Mesendoderm (in vitro differentiated cells): ENCODE data around the gene ABCA12.

Source experiments
- DNase-seq: peaks from one replicate; pipeline ENCODE4 v3.0.0; 2013
- H2AK5ac ChIP-seq: 2 replicates; pipeline ENCODE4 v1.6.1; 2013; ENCODE audit warnings: low read length, inconsistent platforms
- H2BK120ac ChIP-seq: 2 replicates; pipeline ENCODE4 v1.6.1; 2013; ENCODE audit warnings: low read depth, mild to moderate bottlenecking, low read length, moderate library complexity, mixed read lengths
- H2BK15ac ChIP-seq: replicated peaks from 2 replicates; pipeline ENCODE4 v1.6.1; 2013; ENCODE audit warnings: low read depth, mild to moderate bottlenecking, moderate library complexity
- H2BK5ac ChIP-seq: 2 replicates; pipeline ENCODE4 v1.6.1; 2013; ENCODE audit warnings: low read length, inconsistent platforms
- H3K18ac ChIP-seq: 2 replicates; pipeline ENCODE4 v1.6.1; 2013; ENCODE audit warnings: mild to moderate bottlenecking, low read length, mixed read lengths
- H3K23ac ChIP-seq: one replicate; pipeline ENCODE4 v1.6.1; 2013; ENCODE audit warnings: low read length
- H3K27ac ChIP-seq: 2 replicates; pipeline ENCODE4 v1.5.1; 2013; ENCODE audit warnings: low read depth, mild to moderate bottlenecking, inconsistent platforms, low read length, moderate library complexity
- H3K27me3 ChIP-seq: 2 replicates; pipeline ENCODE4 v1.6.1; 2013; ENCODE audit warnings: low read length, control low read depth, mild to moderate bottlenecking, inconsistent platforms; ENCODE audit not compliant: insufficient read depth, poor library complexity
- H3K36me3 ChIP-seq: 2 replicates; pipeline ENCODE4 v1.6.1; 2013; ENCODE audit warnings: low read length, inconsistent platforms; ENCODE audit not compliant: control insufficient read depth, insufficient read depth
- H3K4ac ChIP-seq: one replicate; pipeline ENCODE4 v1.6.1; 2013; ENCODE audit warnings: low read depth, mild to moderate bottlenecking, low read length, moderate library complexity
- H3K4me1 ChIP-seq: 2 replicates; pipeline ENCODE4 v1.6.1; 2013; ENCODE audit warnings: low read depth, low read length, inconsistent platforms; ENCODE audit not compliant: control insufficient read depth
- H3K4me2 ChIP-seq: 2 replicates; pipeline ENCODE4 v1.6.1; 2013; ENCODE audit warnings: low read length
- H3K4me3 ChIP-seq: 2 replicates; pipeline ENCODE4 v1.5.1; 2013; ENCODE audit warnings: mild to moderate bottlenecking, low read length
- H3K56ac ChIP-seq: one replicate; pipeline ENCODE4 v1.6.1; 2013; ENCODE audit warnings: low read length
- H3K79me1 ChIP-seq: 2 replicates; pipeline ENCODE4 v1.6.1; 2013; ENCODE audit warnings: low read length, inconsistent platforms
- H3K79me2 ChIP-seq: 2 replicates; pipeline ENCODE4 v1.6.1; 2013; ENCODE audit warnings: mild to moderate bottlenecking, low read length; ENCODE audit not compliant: control insufficient read depth, insufficient read depth
- H3K9ac ChIP-seq: 2 replicates; pipeline ENCODE4 v1.6.1; 2013; ENCODE audit warnings: low read length, inconsistent platforms
- H4K5ac ChIP-seq: one replicate; pipeline ENCODE4 v1.6.1; 2013; ENCODE audit warnings: low read length
- H4K8ac ChIP-seq: one replicate; pipeline ENCODE4 v1.6.1; 2013; ENCODE audit warnings: low read depth, mild to moderate bottlenecking, control low read depth, low read length, moderate library complexity
- WGBS: extraction: QIAGEN DNeasy Blood & Tissue Kit; methylation state at CpG from one replicate; pipeline ENCODE4 v1.1.7; 2013; ENCODE audit warnings: low lambda C conversion rate, missing lambda C conversion rate; ENCODE audit not compliant: insufficient coverage; ENCODE audit errors: extremely low coverage; 5-methylcytosine and 5-hydroxymethylcytosine counted together

ABCA12 gene

DNA sequence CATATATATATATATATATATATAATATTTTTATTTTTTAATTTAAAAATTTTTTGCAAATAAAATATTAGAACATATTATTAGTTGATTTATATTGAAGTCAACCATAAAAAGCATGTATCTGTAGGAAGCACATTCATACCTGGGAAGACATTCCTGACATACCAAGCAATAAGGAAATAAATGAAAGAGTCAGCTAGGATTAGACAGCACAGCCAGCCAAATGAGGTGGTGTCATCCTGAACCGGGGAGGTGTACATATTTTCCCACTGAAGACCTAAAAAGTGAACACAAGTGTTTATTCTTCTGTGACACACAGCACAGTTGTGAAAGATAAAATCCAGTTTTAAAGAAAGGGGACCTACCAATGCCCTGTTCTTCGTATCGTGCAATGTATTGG, 149.2 kb downstream of the ABCA12 start:
- Histone ChIP-seq H3K27me3 (no peaks in the 10 kb centered on the region), H4K8ac (no peak overlapping the region), H3K4me1 (no peaks in the 10 kb centered on the region), H2BK120ac (no peak overlapping the region), H2AK5ac (no peak overlapping the region), H3K4me3 (no peak overlapping the region), H3K79me1 (no peaks in the 10 kb centered on the region), H3K4me2 (no peak overlapping the region), H3K4ac (no peak overlapping the region), H3K56ac (no peak overlapping the region), H3K36me3 (no peaks in the 10 kb centered on the region), H3K18ac (no peak overlapping the region), H3K23ac (no peak overlapping the region), H2BK15ac (no peak overlapping the region), H3K79me2 (no peaks in the 10 kb centered on the region), H4K5ac (no peak overlapping the region), H2BK5ac (no peak overlapping the region), H3K27ac (no peak overlapping the region), H3K9ac (no peak overlapping the region)
- no peak for DNase-seq
- WGBS = no CpG with 5 or more reads among the region's 3 CpGs

DNA sequence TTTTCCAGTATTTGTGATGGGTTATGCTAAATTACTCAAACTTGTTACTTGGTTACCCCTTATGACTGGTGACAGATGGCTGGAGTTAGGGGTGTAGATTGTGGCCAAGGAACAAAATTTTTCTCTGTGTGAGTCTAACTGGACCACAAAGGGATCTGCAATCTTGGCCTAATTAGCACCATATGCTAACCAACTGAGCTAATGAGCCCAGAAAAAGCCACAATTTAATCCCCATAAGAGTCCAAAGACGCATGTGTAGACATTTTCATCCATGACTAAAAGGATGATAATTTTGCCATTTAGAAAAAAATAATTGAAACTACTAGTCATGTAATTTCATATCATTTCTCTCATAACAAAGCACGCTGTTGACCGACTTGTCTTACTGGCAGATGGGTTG, 151.2 kb downstream of the ABCA12 start:
- Histone ChIP-seq H3K4ac (no peak overlapping the region), H3K4me3 (no peak overlapping the region), H4K5ac (no peak overlapping the region), H3K56ac (no peak overlapping the region), H2BK120ac (no peak overlapping the region), H3K36me3 (no peaks in the 10 kb centered on the region), H3K4me2 (no peak overlapping the region), H2AK5ac (no peak overlapping the region), H2BK5ac (no peak overlapping the region), H4K8ac (no peak overlapping the region), H3K4me1 (no peaks in the 10 kb centered on the region), H3K27me3 (no peaks in the 10 kb centered on the region), H3K9ac (no peak overlapping the region), H3K79me2 (no peaks in the 10 kb centered on the region), H3K18ac (no peak overlapping the region), H2BK15ac (no peak overlapping the region), H3K23ac (no peak overlapping the region), H3K79me1 (no peaks in the 10 kb centered on the region), H3K27ac (no peak overlapping the region)
- DNase-seq = no peak
- WGBS = no CpG with 5 or more reads among the region's 3 CpGs

DNA sequence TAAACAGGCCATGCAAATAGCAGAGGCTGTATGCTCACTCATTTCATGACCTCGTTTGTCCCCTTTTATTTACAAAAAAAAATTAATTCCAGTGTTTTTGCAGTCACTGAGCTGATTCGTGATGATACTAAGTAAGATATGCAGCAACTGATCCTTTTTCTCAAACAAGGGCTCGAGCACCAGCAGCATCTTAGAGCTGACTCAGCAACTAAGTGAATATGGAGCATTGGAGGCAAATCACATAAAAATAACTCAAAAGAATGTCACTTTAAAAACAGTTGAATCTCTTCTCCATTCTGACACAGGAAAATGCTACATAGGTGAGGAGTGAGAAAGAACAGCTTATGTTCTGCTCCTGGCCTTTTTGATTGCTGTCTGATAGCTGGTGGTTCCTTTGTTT, 152.8 kb downstream of the ABCA12 start:
- no peaks in the 10 kb centered on the region for H3K27me3 ChIP-seq
- H3K18ac ChIP-seq = no peak overlapping the region
- WGBS = no CpG with 5 or more reads among the region's 3 CpGs
- H3K9ac ChIP-seq = no peak overlapping the region
- no peak overlapping the region for H3K27ac ChIP-seq
- no peak overlapping the region for H3K23ac ChIP-seq
- no peak for DNase-seq
- no peaks in the 10 kb centered on the region for H3K79me1 ChIP-seq
- H3K4me1 ChIP-seq = no peaks in the 10 kb centered on the region
- no peak overlapping the region for H2AK5ac ChIP-seq
- H2BK15ac ChIP-seq = no peak overlapping the region
- no peak overlapping the region for H3K4me3 ChIP-seq
- H4K8ac ChIP-seq = no peak overlapping the region
- no peak overlapping the region for H3K4me2 ChIP-seq
- H3K56ac ChIP-seq = no peak overlapping the region
- H4K5ac ChIP-seq = no peak overlapping the region
- H2BK5ac ChIP-seq = no peak overlapping the region
- no peak overlapping the region for H3K4ac ChIP-seq
- no peaks in the 10 kb centered on the region for H3K79me2 ChIP-seq
- no peak overlapping the region for H2BK120ac ChIP-seq
- no peaks in the 10 kb centered on the region for H3K36me3 ChIP-seq

DNA sequence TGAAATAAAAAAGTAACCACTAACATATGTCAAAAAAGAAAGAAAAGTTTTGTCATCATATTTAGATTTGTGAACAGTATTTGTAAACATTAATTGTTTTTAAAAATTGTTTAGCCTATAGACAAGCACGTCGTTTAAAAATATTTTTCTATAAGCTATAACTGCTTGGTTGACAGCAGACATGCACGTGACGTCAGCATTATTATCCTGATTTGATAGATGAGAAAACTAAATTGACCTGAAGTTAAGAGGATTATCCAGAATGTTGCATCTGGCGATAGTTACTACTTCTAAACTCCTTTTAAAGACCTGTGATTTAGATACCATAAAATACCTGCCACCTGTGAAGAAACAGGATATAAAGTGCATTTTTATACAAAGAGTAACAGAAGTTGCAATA, 172.0 kb downstream of the ABCA12 start:
- H4K5ac ChIP-seq = no peak overlapping the region
- H3K18ac ChIP-seq = no peak overlapping the region
- H3K79me1 ChIP-seq = no peaks in the 10 kb centered on the region
- H3K4ac ChIP-seq = no peak overlapping the region
- no peak overlapping the region for H4K8ac ChIP-seq
- DNase-seq = no peak
- no peak overlapping the region for H3K23ac ChIP-seq
- no peak overlapping the region for H3K4me2 ChIP-seq
- no peak overlapping the region for H2BK5ac ChIP-seq
- no peak overlapping the region for H3K4me3 ChIP-seq
- no peak overlapping the region for H3K56ac ChIP-seq
- H3K27me3 ChIP-seq = no peaks in the 10 kb centered on the region
- WGBS = no CpG with 5 or more reads among the region's 5 CpGs
- no peak overlapping the region for H3K9ac ChIP-seq
- no peaks in the 10 kb centered on the region for H3K79me2 ChIP-seq
- H3K36me3 ChIP-seq = no peaks in the 10 kb centered on the region
- no peak overlapping the region for H2BK15ac ChIP-seq
- no peaks in the 10 kb centered on the region for H3K4me1 ChIP-seq
- no peak overlapping the region for H2AK5ac ChIP-seq
- no peak overlapping the region for H2BK120ac ChIP-seq
- H3K27ac ChIP-seq = no peak overlapping the region

DNA sequence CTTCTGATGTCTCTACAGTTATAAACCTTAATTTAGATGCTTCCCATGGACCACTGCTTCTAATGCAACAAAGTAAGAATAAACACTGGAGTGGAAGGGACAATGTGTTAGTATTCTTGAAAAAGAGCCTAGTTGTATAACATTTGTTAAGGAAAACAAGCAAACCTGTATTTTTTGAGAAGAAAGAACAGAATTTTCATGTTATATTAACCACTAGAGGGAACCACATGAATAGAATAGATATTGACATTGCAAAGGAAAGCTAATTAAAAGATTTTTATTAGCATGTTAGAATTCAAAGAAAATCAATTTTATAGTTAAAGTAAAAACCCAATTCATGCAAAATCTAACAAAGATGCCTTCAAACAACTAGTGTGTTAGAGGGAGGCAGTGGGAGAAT, 177.7 kb downstream of the ABCA12 start:
- Histone ChIP-seq H2BK15ac (no peak overlapping the region), H3K36me3 (no peaks in the 10 kb centered on the region), H3K4me1 (no peaks in the 10 kb centered on the region), H3K4me3 (no peak overlapping the region), H2BK5ac (no peak overlapping the region), H2AK5ac (no peak overlapping the region), H4K5ac (no peak overlapping the region), H3K9ac (no peak overlapping the region), H3K27ac (no peak overlapping the region), H3K79me1 (no peaks in the 10 kb centered on the region), H4K8ac (no peak overlapping the region), H3K79me2 (no peaks in the 10 kb centered on the region), H3K18ac (no peak overlapping the region), H3K4me2 (no peak overlapping the region), H3K4ac (no peak overlapping the region), H2BK120ac (no peak overlapping the region), H3K56ac (no peak overlapping the region), H3K23ac (no peak overlapping the region), H3K27me3 (no peaks in the 10 kb centered on the region)
- DNase-seq = no peak

DNA sequence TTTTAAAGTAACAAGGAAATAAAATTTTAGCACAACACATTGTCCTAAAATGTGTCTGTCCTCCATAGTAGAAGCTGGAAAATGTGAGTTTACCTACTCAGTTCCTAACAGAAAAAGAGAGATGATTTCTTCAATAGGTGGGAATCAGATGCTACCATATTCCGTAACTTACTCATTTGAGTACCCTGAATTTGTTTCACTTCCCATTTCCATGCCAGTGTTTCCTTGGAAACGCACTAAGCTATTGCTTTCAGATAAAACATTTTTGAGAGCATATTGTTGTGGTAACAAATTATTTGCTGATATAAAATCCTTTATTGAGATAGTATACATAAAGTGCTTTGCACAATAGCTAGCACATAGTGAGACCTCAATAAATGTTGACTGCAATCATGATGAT, 191.5 kb downstream of the ABCA12 start:
- Histone ChIP-seq H4K5ac (no peak overlapping the region), H2BK15ac (no peak overlapping the region), H3K27me3 (no peaks in the 10 kb centered on the region), H2AK5ac (no peak overlapping the region), H3K18ac (no peak overlapping the region), H4K8ac (no peak overlapping the region), H3K23ac (no peak overlapping the region), H3K79me2 (no peaks in the 10 kb centered on the region), H3K79me1 (no peaks in the 10 kb centered on the region), H2BK5ac (no peak overlapping the region), H3K4me1 (no peaks in the 10 kb centered on the region), H3K4ac (no peak overlapping the region), H2BK120ac (no peak overlapping the region), H3K4me2 (no peak overlapping the region), H3K56ac (no peak overlapping the region), H3K27ac (no peak overlapping the region), H3K4me3 (no peak overlapping the region), H3K9ac (no peak overlapping the region), H3K36me3 (no peaks in the 10 kb centered on the region)
- DNase-seq = no peak
- WGBS = no CpG with 5 or more reads among the region's 2 CpGs
